ENCODE measurements around the gene FGD2. TPM values are rescaled to one million over a fixed set of nuclear protein-coding genes. Genes with fewer than 3 reads are reported as not detected.

FGD2 gene
- total and polyA plus RNA-seq, 2 donors (not counting 3 experiments of a cell fraction or from before 2014, with no cell fraction given), result not detected

GRCh38 chr6:37033255-37033654 lies 27.8 kb downstream of the FGD2 start:
- Histone ChIP-seq H3K4me3 (replicated peaks in 1 of 3; ENCODE audit: insufficient read depth in 1 of 3, low read depth in 1 of 3, low read length in 3 of 3) (no peak overlapping the region), H3K79me2 (ENCODE audit: control insufficient read depth, insufficient read depth, low read length) (no peaks in the 10 kb centered on the region), H3K9me1 (replicated peaks; ENCODE audit: control insufficient read depth, extremely low read depth, insufficient read depth, low read length) (no peaks in the 10 kb centered on the region), H2AFZ (ENCODE audit: low read depth, low read length) (no peak overlapping the region), H3K36me3 (ENCODE audit: control insufficient read depth in 2 of 2, extremely low read depth in 1 of 2, insufficient read depth in 2 of 2, low read length in 2 of 2) (no peaks in the 10 kb centered on the region), H3K9me3 (replicated peaks; ENCODE audit: control insufficient read depth, insufficient read depth, low read length) (no peaks in the 10 kb centered on the region), H3K27ac (ENCODE audit: insufficient read depth, low read depth, low read length) (no peak overlapping the region), H3K4me2 (ENCODE audit: insufficient read depth, low read length) (no peak overlapping the region), H3K4me1 (ENCODE audit: control insufficient read depth, extremely low read depth, insufficient read depth, low read length) (no peaks in the 10 kb centered on the region), H4K20me1 (replicated peaks; ENCODE audit: control insufficient read depth, extremely low read depth, insufficient read depth, low read length) (no peaks in the 10 kb centered on the region), H3K9ac (replicated peaks; ENCODE audit: extremely low read depth, insufficient read depth, low read length) (no peak overlapping the region), H3K27me3 (ENCODE audit: control insufficient read depth in 2 of 2, insufficient read depth in 2 of 2, low read length in 2 of 2) (peaks cover 0 to 3% of the 10 kb centered on the region in 2 experiments)
- no peak for FAIRE-seq
- intact Hi-C loops (cut with micrococcal nuclease), result no loop called here
- no TSS peak for BruUV-seq (replicated peaks)
- ChIA-PET CTCF (interaction anchor here (0.8 to 2.2 kb wide), 5 partner anchors 15 to 177 kb away, joined by 3 to 6 read pairs (median 4); no protein-coding TSS in a partner anchor), POLR2A (no interaction called here)
- no peak for TF ChIP-seq FOS (IDR thresholded peaks at IDR 0.05; ENCODE audit: borderline replicate concordance, insufficient read depth, low read length)
- no peak for TF ChIP-seq POLR2A (IDR thresholded peaks at IDR 0.05; ENCODE audit: low read depth, low read length)
- TF ChIP-seq CTCF (IDR thresholded peaks at IDR 0.05; ENCODE audit: extremely low read depth in 1 of 2, insufficient read depth in 1 of 2, low read depth in 1 of 2, low read length in 2 of 2), result no peak
- TF ChIP-seq MYC (IDR thresholded peaks at IDR 0.05; ENCODE audit: low read depth, low read length), result no peak
- no peak for TF ChIP-seq EZH2 (IDR thresholded peaks at IDR 0.05; ENCODE audit: borderline replicate concordance, low read depth, low read length, severe bottlenecking)
- TF ChIP-seq MAX (IDR thresholded peaks at IDR 0.05; ENCODE audit: insufficient read depth, insufficient read length), result no peak
- no peak for TF ChIP-seq GATA2 (IDR thresholded peaks at IDR 0.05; ENCODE audit: insufficient read depth, insufficient read length, low read depth, low read length)
- no peak for TF ChIP-seq POLR2AphosphoS5 (IDR thresholded peaks at IDR 0.05; ENCODE audit: insufficient read depth, low read depth, low read length)
- no peak for TF ChIP-seq JUN (IDR thresholded peaks at IDR 0.05; ENCODE audit: borderline replicate concordance, insufficient read depth, insufficient read length, low read depth)
- dilution Hi-C loops (cut with MboI; ENCODE audit: extremely low pct_ligation_motif_present, low sequenced_read_pairs), result no loop called here
- no peak for DNase-seq (ENCODE audit: low read depth, low spot score)

Measured in endothelial cell of umbilical vein (primary cell).